Activated CD8-positive, alpha-beta T cell treated with anti-CD3 and anti-CD28 coated beads, Interleukin-2, amount 10 ng/mL, durations not matched to agents 7 days and 5 days (primary cell): ENCODE data around the gene TRIM25. TPM values are rescaled to one million over a fixed set of nuclear protein-coding genes. Genes with fewer than 3 reads are reported as not detected.
A peak's percentile ranks its signal among the peaks of the same experiment; 100 is the strongest.

ENCODE experiments used
- ATAC-seq: fragments of 150-1000 bp; cut with Tn5 transposase; one replicate; pipeline ENCODE4 v1.10.0; 2021; ENCODE audit warnings: moderate library complexity
- CTCF ChIA-PET: fragments of 350-600 bp; sonication (Branson Sonifier 250); formaldehyde crosslinking; loops from one replicate; lab custom pipeline; 2021; ENCODE audit warnings: antibody characterized with exemption; lab: Charles Lee
- POLR2A ChIA-PET: fragments of 350-600 bp; sonication (Branson Sonifier 250); formaldehyde crosslinking; loops from one replicate; lab custom pipeline; 2021; ENCODE audit warnings: antibody characterized with exemption; lab: Charles Lee
- DNase-seq: peaks from one replicate; pipeline ENCODE4 v3.0.0-alpha.2; 2020
- H3K27ac Mint-ChIP-seq: one replicate; pipeline ENCODE4 v1.8.0; 2021; ENCODE audit warnings: mild to moderate bottlenecking, mixed read lengths
- H3K27me3 Mint-ChIP-seq: one replicate; pipeline ENCODE4 v1.8.0; 2021; ENCODE audit warnings: low read depth, mixed read lengths
- H3K36me3 Mint-ChIP-seq: one replicate; pipeline ENCODE4 v1.8.0; 2021; ENCODE audit warnings: low read depth, mixed read lengths
- H3K4me1 Mint-ChIP-seq: one replicate; pipeline ENCODE4 v1.8.0; 2021; ENCODE audit warnings: low read depth, mixed read lengths
- H3K4me3 Mint-ChIP-seq: one replicate; pipeline ENCODE4 v1.8.0; 2021; ENCODE audit warnings: mild to moderate bottlenecking, mixed read lengths
- H3K9me3 Mint-ChIP-seq: one replicate; pipeline ENCODE4 v1.8.0; 2022; ENCODE audit warnings: mixed read lengths; ENCODE audit not compliant: insufficient read depth
- total RNA-seq, 2 experiments: library from RNA; stranded (reverse); gene quantifications; one replicate each; pipeline ENCODE4 v1.2.3, GENCODE V29; 2021

Gene TRIM25
- total RNA-seq, 2 experiments from 2014 or later: 131 to 142 TPM

DNA sequence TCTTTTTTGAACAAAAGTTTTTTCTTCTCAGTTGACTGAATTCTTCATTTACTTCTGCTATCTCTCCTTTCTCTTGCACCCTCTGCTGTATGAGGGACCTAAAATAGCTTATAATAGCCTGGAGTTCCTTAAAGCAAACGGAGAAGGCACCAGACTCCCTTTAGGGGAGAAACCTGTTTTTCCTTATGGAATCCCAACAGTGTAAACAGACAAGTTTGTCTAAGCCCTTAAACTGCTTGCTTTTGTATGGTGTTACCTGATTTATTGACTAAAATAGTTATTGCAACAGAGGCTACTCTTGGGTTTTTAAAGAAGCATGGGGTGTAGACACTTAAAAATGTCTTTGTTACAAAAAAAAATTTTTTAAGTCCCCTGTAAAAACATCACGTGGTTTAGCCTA lies 12.9 kb upstream of the TRIM25 start:
- Mint-ChIP-seq H3K27ac (no peak overlapping the region), H3K4me3 (no peak overlapping the region), H3K9me3 (peaks cover 26% of the 10 kb centered on the region), H3K36me3 (peaks cover 18% of the 10 kb centered on the region), H3K27me3 (peaks cover 8% of the 10 kb centered on the region), H3K4me1 (no peaks in the 10 kb centered on the region)
- ATAC-seq (no peak), DNase-seq (no peak)
- CTCF ChIA-PET: interaction anchor here (0.9 to 1.0 kb wide), 2 partner anchors 13 to 627 kb away, joined by 3 to 7 read pairs; no protein-coding TSS in a partner anchor
- POLR2A ChIA-PET: no interaction called here

DNA sequence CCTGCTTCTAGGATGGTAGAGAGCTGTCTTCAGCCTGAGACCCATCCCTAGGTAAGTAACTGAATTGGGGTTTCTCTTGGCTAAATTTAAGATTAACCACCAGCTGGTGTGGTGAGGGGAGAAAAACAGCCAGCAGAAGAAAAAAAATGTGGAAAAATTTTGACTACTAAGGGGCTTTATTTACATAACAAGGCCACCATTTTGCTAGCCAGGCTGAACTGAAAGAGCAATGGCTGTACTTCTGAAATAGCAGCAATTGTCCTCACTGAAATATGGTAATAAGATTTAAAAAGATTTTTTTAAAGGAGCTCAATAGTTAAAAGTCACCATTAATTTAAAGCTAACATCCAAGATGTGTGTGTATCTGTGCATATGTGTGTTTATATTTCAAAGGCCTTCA lies 12.4 kb upstream of the TRIM25 start:
- CTCF ChIA-PET: interaction anchor here (1.0 kb wide), 1 partner anchor 13 kb away, joined by 7 read pairs; no protein-coding TSS in a partner anchor
- no peak overlapping the region for H3K4me3 Mint-ChIP-seq
- no peak overlapping the region for H3K27ac Mint-ChIP-seq
- peaks cover 22% of the 10 kb centered on the region for H3K9me3 Mint-ChIP-seq
- ATAC-seq (no peak), DNase-seq (no peak)
- POLR2A ChIA-PET: no interaction called here
- H3K36me3 Mint-ChIP-seq: peaks cover 16% of the 10 kb centered on the region
- H3K4me1 Mint-ChIP-seq: no peaks in the 10 kb centered on the region
- H3K27me3 Mint-ChIP-seq: peaks cover 8% of the 10 kb centered on the region

- no peaks in the 10 kb centered on the region for H3K4me1 Mint-ChIP-seq
- ChIA-PET POLR2A (interaction anchor here (0.5 kb wide), 1 partner anchor 11 kb away, joined by 3 read pairs; the partner anchor contains the start of gene TRIM25), CTCF (no interaction called here)
- H3K4me3 Mint-ChIP-seq: no peak overlapping the region
- no peak for ATAC-seq
- DNase-seq: no peak
- H3K27me3 Mint-ChIP-seq: peaks cover 8% of the 10 kb centered on the region
- peaks cover 10% of the 10 kb centered on the region for H3K9me3 Mint-ChIP-seq
- no peak overlapping the region for H3K27ac Mint-ChIP-seq
- H3K36me3 Mint-ChIP-seq: peaks cover 9% of the 10 kb centered on the region
These were observed 11.2 kb upstream of the TRIM25 start for GRCh38 chr17:56925088-56925487.

- ChIA-PET POLR2A (no interaction called here), CTCF (interaction anchor here (1.1 kb wide), 1 partner anchor 100 kb away, joined by 3 read pairs; no protein-coding TSS in a partner anchor)
These were observed 5.9 kb upstream of the TRIM25 start for GRCh38 chr17:56919717-56920116.

GRCh38 chr17:56918916-56919315 lies 5.1 kb upstream of the TRIM25 start:
- Mint-ChIP-seq H3K36me3 (peaks cover 25% of the 10 kb centered on the region), H3K27ac (no peak overlapping the region), H3K9me3 (peaks cover 14% of the 10 kb centered on the region), H3K4me3 (no peak overlapping the region), H3K27me3 (peaks cover 5% of the 10 kb centered on the region), H3K4me1 (peaks cover 24% of the 10 kb centered on the region)
- no peak for DNase-seq
- ATAC-seq: no peak
- ChIA-PET CTCF (no interaction called here), POLR2A (no interaction called here)

More at GRCh38 chr17:56919717-56920116, 5.9 kb upstream of the TRIM25 start:
- Mint-ChIP-seq H3K27ac (no peak overlapping the region), H3K27me3 (peaks cover 8% of the 10 kb centered on the region), H3K4me3 (no peak overlapping the region), H3K9me3 (peaks cover 14% of the 10 kb centered on the region), H3K36me3 (peaks cover 22% of the 10 kb centered on the region), H3K4me1 (peaks cover 22% of the 10 kb centered on the region)
- no peak for ATAC-seq
- DNase-seq: no peak

DNA sequence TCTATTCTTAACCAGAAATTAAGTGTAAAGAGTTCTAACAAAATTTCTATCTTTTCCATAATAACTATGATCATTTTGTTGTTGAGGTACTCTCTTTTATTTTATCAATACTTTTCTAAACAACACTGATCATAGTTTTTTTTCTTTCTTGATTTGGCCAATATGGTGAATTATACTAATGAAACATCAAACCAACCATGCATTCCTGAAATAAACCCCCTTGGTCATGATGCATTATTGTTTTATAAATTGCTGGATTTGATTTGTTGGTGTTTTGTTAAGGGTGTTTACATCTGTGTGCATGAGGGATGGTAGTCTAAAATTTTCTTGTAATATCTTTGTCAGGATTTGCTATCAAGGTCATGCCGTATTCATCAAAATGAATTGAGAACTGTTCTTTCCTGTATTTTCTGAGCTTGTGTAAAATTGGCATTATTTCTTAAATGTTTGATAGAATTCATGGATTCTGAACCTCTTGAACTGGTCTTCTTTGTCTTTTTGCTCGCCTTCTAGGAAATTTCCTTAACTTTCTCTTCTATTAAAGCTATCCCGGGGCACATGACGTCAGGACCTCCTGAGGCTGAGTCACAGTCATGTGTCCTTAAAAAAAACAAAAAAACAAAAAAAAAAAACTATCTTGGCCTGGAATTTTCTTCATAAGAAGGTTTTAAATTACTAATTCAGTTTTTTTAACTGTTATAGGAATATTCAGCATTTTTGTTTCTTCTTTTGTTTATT lies 3.9 kb upstream of the TRIM25 start:
- H3K4me1 Mint-ChIP-seq: peaks cover 24% of the 10 kb centered on the region
- ChIA-PET POLR2A (no interaction called here), CTCF (no interaction called here)
- DNase-seq (no peak), ATAC-seq (no peak)
- peaks cover 14% of the 10 kb centered on the region for H3K9me3 Mint-ChIP-seq
- H3K27ac Mint-ChIP-seq: no peak overlapping the region
- H3K27me3 Mint-ChIP-seq: peaks cover 5% of the 10 kb centered on the region
- peaks cover 29% of the 10 kb centered on the region for H3K36me3 Mint-ChIP-seq
- H3K4me3 Mint-ChIP-seq: no peak overlapping the region

DNA sequence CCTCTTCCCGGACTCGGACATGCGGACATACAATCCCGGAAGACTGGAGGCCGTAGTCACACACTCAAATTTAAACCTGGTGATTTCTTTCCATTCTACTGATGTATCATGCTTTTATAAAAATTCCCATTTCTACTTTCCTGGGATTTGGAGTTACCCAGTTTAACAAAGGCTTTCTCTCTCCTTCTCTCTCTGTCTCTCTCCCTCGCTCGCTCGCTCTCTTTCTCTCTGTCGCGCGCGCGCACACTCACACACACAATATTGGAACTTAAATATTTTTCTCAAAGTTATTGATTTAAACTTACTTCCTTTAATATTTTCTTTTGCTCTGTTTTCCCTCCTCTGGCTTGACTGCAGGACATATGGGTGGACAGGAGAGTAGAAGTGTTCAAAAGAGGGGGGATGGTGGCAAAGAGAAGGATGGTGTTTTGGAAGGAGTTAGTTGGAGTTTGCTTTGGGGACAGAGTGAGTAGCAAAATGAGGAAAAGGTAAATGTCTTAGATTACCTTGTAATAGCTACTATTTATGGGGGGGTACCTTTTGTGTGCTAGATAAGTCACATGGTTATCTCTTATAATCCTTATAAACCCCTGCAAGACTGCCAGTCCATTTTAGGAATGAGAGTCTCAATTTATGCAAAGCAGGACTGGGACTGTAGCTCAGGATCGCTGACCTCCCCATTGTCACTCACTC lies 878 bp upstream of the TRIM25 start:
- Mint-ChIP-seq H3K4me3 (peak overlapping the region; percentile 86), H3K4me1 (peaks cover 40% of the 10 kb centered on the region), H3K9me3 (peaks cover 14% of the 10 kb centered on the region), H3K27ac (peak overlapping the region; percentile 90), H3K36me3 (peaks cover 48% of the 10 kb centered on the region), H3K27me3 (no peaks in the 10 kb centered on the region)
- CTCF ChIA-PET: interaction anchor here (0.6 to 3.5 kb wide), 4 partner anchors 10 to 95 kb away, joined by 3 to 16 read pairs (median 4); no protein-coding TSS in a partner anchor
- DNase-seq (peak; percentile 35), ATAC-seq (no peak)
- POLR2A ChIA-PET: interaction anchor here (0.6 to 3.3 kb wide), 15 partner anchors 11 to 173 kb away, joined by 3 to 36 read pairs (median 6); partner anchors contain the start of genes AKAP1, C17orf67 and DGKE

- Mint-ChIP-seq H3K27ac (peak overlapping the region; percentile 96), H3K4me1 (peaks cover 46% of the 10 kb centered on the region), H3K36me3 (peaks cover 54% of the 10 kb centered on the region), H3K4me3 (peak overlapping the region; percentile 86), H3K27me3 (no peaks in the 10 kb centered on the region), H3K9me3 (peaks cover 14% of the 10 kb centered on the region)
- POLR2A ChIA-PET: interaction anchor here (0.6 to 3.3 kb wide), 17 partner anchors 10 to 1094 kb away, joined by 3 to 36 read pairs (median 6); partner anchors contain the start of genes AKAP1, C17orf67 and DGKE
- DNase-seq (no peak), ATAC-seq (peak; percentile 65)
- CTCF ChIA-PET: interaction anchor here (1.0 to 3.5 kb wide), 4 partner anchors 8 to 94 kb away, joined by 3 to 16 read pairs (median 6); no protein-coding TSS in a partner anchor
These were observed 439 bp downstream of the TRIM25 start for GRCh38 chr17:56913353-56913866.

- ChIA-PET CTCF (interaction anchor here (0.8 to 3.5 kb wide), 3 partner anchors 22 to 93 kb away, joined by 3 to 16 read pairs (median 7); no protein-coding TSS in a partner anchor), POLR2A (interaction anchor here (1.4 to 3.3 kb wide), 9 partner anchors 14 to 172 kb away, joined by 4 to 36 read pairs (median 7); partner anchors contain the start of genes AKAP1, C17orf67 and DGKE)
- ATAC-seq: no peak
- H3K9me3 Mint-ChIP-seq: peaks cover 12% of the 10 kb centered on the region
- peak overlapping the region; percentile 86 for H3K4me3 Mint-ChIP-seq
- peaks cover 50% of the 10 kb centered on the region for H3K4me1 Mint-ChIP-seq
- peak overlapping the region; percentile 96 for H3K27ac Mint-ChIP-seq
- no peak for DNase-seq
- peaks cover 56% of the 10 kb centered on the region for H3K36me3 Mint-ChIP-seq
- H3K27me3 Mint-ChIP-seq: no peaks in the 10 kb centered on the region
These were observed 893 bp downstream of the TRIM25 start for GRCh38 chr17:56913000-56913311.

DNA sequence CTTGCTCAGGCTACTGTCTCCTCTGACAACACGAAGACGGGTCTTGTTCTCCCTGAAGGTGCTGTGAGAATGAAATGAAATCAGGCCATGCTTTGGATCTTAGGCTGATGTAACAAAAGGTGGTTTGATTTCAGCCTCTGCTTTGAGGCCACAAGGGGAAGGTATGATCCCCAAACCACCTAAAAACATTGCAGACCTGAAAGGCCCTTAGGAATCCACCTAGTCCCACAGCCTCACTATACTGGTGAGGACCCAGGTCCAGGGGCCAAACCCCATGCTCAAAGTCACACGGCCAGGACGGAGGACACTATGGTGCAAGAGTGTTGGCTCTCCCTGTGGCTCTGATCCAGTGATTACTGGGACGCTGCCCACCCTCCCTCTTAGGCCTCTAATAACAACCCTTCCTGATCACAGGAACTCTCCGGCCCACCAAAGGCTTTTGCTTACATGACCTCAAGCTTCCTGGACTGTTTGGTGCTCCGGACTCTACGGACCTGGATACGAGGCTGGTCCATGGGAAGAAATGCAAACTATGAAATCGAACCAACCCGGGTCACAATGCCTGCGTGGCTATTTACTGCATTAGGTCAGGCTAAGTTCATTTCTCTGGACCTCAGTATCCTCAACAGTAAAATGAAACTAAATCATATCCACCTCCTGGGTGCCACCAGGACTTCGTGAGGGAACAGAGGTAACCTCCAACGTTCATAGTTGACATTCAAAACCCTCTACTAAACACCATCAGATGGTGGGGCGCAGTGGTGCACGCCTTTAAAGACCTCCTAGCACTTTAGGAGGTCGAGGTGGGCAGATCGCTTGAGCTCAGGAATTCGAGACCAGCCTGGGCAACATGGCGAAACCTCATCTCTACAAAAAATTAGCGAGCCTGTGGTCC lies 1.5 kb downstream of the TRIM25 start:
- Mint-ChIP-seq H3K4me3 (peak overlapping the region; percentile 86), H3K27me3 (no peaks in the 10 kb centered on the region), H3K4me1 (peaks cover 56% of the 10 kb centered on the region), H3K36me3 (peaks cover 56% of the 10 kb centered on the region), H3K27ac (peak overlapping the region; percentile 96), H3K9me3 (peaks cover 6% of the 10 kb centered on the region)
- ChIA-PET CTCF (interaction anchor here (0.8 to 3.5 kb wide), 5 partner anchors 21 to 93 kb away, joined by 3 to 16 read pairs (median 3); no protein-coding TSS in a partner anchor), POLR2A (interaction anchor here (2.0 to 3.3 kb wide), 4 partner anchors 13 to 173 kb away, joined by 7 to 36 read pairs (median 14); partner anchors contain the start of genes AKAP1, C17orf67 and DGKE)
- DNase-seq (no peak), ATAC-seq (no peak)
